ENCODE measurements around the gene CRIP1.

The CRIP1 gene

GRCh38 chr14:105486974-105487448 is 325 bp downstream of the CRIP1 start:
- Histone ChIP-seq H3K27ac (ENCODE audit: low read depth, low read length, poor library complexity, severe bottlenecking) (no peak overlapping the region), H4K20me1 (ENCODE audit: insufficient read depth, low read length) (no peaks in the 10 kb centered on the region), H3K27me3 (ENCODE audit: insufficient read depth, low read length) (peaks cover 19% of the 10 kb centered on the region), H3K4me3 (ENCODE audit: low read depth, low read length, poor library complexity, severe bottlenecking) (peak overlapping the region; percentile 59), H3K4me2 (ENCODE audit: low read length) (peak overlapping the region; percentile 82), H3K9ac (ENCODE audit: low read length) (peak overlapping the region; percentile 61), H3K36me3 (ENCODE audit: insufficient read depth, low read length) (no peaks in the 10 kb centered on the region), H3K9me2 (ENCODE audit: low read depth, low read length) (no peaks in the 10 kb centered on the region), H3K4me1 (ENCODE audit: insufficient read depth, low read length, severe bottlenecking) (peaks cover 43% of the 10 kb centered on the region), H3K9me3 (ENCODE audit: low read length) (no peaks in the 10 kb centered on the region), H3F3A (ENCODE audit: insufficient read depth, low read length) (no peaks in the 10 kb centered on the region), H2AFZ (ENCODE audit: low read length) (no peak overlapping the region), H3K79me2 (ENCODE audit: insufficient read depth, low read length) (no peaks in the 10 kb centered on the region)
- TF ChIP-seq CTCF (IDR thresholded peaks at IDR 0.05; ENCODE audit: low read length) (no peak), EZH2 (IDR thresholded peaks at IDR 0.05; ENCODE audit: borderline replicate concordance, low read length) (no peak)

- Histone ChIP-seq H3K79me2 (ENCODE audit: insufficient read depth, low read length) (no peaks in the 10 kb centered on the region), H3K4me2 (ENCODE audit: low read length) (peak overlapping the region; percentile 82), H3K4me3 (ENCODE audit: low read depth, low read length, poor library complexity, severe bottlenecking) (peak overlapping the region; percentile 59), H3K9ac (ENCODE audit: low read length) (peak overlapping the region; percentile 61), H4K20me1 (ENCODE audit: insufficient read depth, low read length) (no peaks in the 10 kb centered on the region), H3K36me3 (ENCODE audit: insufficient read depth, low read length) (no peaks in the 10 kb centered on the region), H3K9me2 (ENCODE audit: low read depth, low read length) (no peaks in the 10 kb centered on the region), H2AFZ (ENCODE audit: low read length) (no peak overlapping the region), H3K9me3 (ENCODE audit: low read length) (no peaks in the 10 kb centered on the region), H3K27me3 (ENCODE audit: insufficient read depth, low read length) (peaks cover 19% of the 10 kb centered on the region), H3K27ac (ENCODE audit: low read depth, low read length, poor library complexity, severe bottlenecking) (no peak overlapping the region), H3F3A (ENCODE audit: insufficient read depth, low read length) (no peaks in the 10 kb centered on the region), H3K4me1 (ENCODE audit: insufficient read depth, low read length, severe bottlenecking) (peaks cover 41% of the 10 kb centered on the region)
- TF ChIP-seq EZH2 (IDR thresholded peaks at IDR 0.05; ENCODE audit: borderline replicate concordance, low read length) (no peak), CTCF (IDR thresholded peaks at IDR 0.05; ENCODE audit: low read length) (no peak)
These were observed 831 bp downstream of the CRIP1 start for GRCh38 chr14:105487449-105487985.

GRCh38 chr14:105487986-105488777 is 1.5 kb downstream of the CRIP1 start:
- peak overlapping the region; percentile 61 for H3K9ac ChIP-seq (ENCODE audit: low read length)
- no peaks in the 10 kb centered on the region for H4K20me1 ChIP-seq (ENCODE audit: insufficient read depth, low read length)
- H3K27me3 ChIP-seq (ENCODE audit: insufficient read depth, low read length): peaks cover 15% of the 10 kb centered on the region
- H3F3A ChIP-seq (ENCODE audit: insufficient read depth, low read length): no peaks in the 10 kb centered on the region
- peak overlapping the region; percentile 82 for H3K4me2 ChIP-seq (ENCODE audit: low read length)
- peaks cover 40% of the 10 kb centered on the region for H3K4me1 ChIP-seq (ENCODE audit: insufficient read depth, low read length, severe bottlenecking)
- no peak overlapping the region for H3K27ac ChIP-seq (ENCODE audit: low read depth, low read length, poor library complexity, severe bottlenecking)
- H2AFZ ChIP-seq (ENCODE audit: low read length): no peak overlapping the region
- H3K4me3 ChIP-seq (ENCODE audit: low read depth, low read length, poor library complexity, severe bottlenecking): peak overlapping the region; percentile 59
- H3K9me2 ChIP-seq (ENCODE audit: low read depth, low read length): no peaks in the 10 kb centered on the region
- no peaks in the 10 kb centered on the region for H3K9me3 ChIP-seq (ENCODE audit: low read length)
- no peaks in the 10 kb centered on the region for H3K36me3 ChIP-seq (ENCODE audit: insufficient read depth, low read length)
- TF ChIP-seq CTCF (IDR thresholded peaks at IDR 0.05; ENCODE audit: low read length) (no peak), EZH2 (IDR thresholded peaks at IDR 0.05; ENCODE audit: borderline replicate concordance, low read length) (no peak)
- H3K79me2 ChIP-seq (ENCODE audit: insufficient read depth, low read length): no peaks in the 10 kb centered on the region
